Endodermal cell (in vitro differentiated cells): ENCODE results near the gene CPNE2. TPM values are rescaled to one million over a fixed set of nuclear protein-coding genes. Genes with fewer than 3 reads are reported as not detected.

ENCODE experiments used
- DNase-seq: peaks from one replicate; pipeline ENCODE4 v3.0.0-alpha.2; 2017
- H3K27ac ChIP-seq: 2 replicates; pipeline ENCODE4 v1.5.1; 2013; ENCODE audit warnings: mild to moderate bottlenecking, low read depth, low read length, moderate library complexity
- H3K27me3 ChIP-seq: 2 replicates; pipeline ENCODE4 v1.6.1; 2013; ENCODE audit warnings: mild to moderate bottlenecking, low read length, moderate library complexity; ENCODE audit not compliant: insufficient read depth, control insufficient read depth, poor library complexity, severe bottlenecking
- H3K36me3 ChIP-seq: 2 replicates; pipeline ENCODE4 v1.7.0; 2013; ENCODE audit warnings: mild to moderate bottlenecking, low read length, moderate library complexity; ENCODE audit not compliant: control insufficient read depth, insufficient read depth
- H3K4me1 ChIP-seq: one replicate; pipeline ENCODE4 v1.7.0; 2013; ENCODE audit warnings: low read length; ENCODE audit not compliant: control insufficient read depth, insufficient read depth
- H3K4me3 ChIP-seq: 2 replicates; pipeline ENCODE4 v1.5.1; 2013; ENCODE audit warnings: mild to moderate bottlenecking, low read length, moderate library complexity
- H3K9ac ChIP-seq: 2 replicates; pipeline ENCODE4 v1.6.1; 2013; ENCODE audit warnings: mild to moderate bottlenecking, low read length, moderate library complexity; ENCODE audit not compliant: poor library complexity, severe bottlenecking; ENCODE audit errors: extremely low read depth
- H3K9me3 ChIP-seq: 2 replicates; pipeline ENCODE4 v1.6.1; 2013; ENCODE audit warnings: mild to moderate bottlenecking, low read length, moderate library complexity; ENCODE audit not compliant: control insufficient read depth
- H3K27ac Mint-ChIP-seq: 2 replicates; pipeline ENCODE4 v1.8.0; 2020; ENCODE audit warnings: mixed read lengths
- H3K27me3 Mint-ChIP-seq: 2 replicates; pipeline ENCODE4 v1.8.0; 2021; ENCODE audit warnings: mild to moderate bottlenecking, mixed read lengths; ENCODE audit not compliant: insufficient read depth
- H3K36me3 Mint-ChIP-seq: 2 replicates; pipeline ENCODE4 v1.8.0; 2020; ENCODE audit warnings: low read depth, mixed read lengths
- H3K4me1 Mint-ChIP-seq: 2 replicates; pipeline ENCODE4 v1.8.0; 2020; ENCODE audit warnings: mixed read lengths
- H3K4me3 Mint-ChIP-seq: 2 replicates; pipeline ENCODE4 v1.8.0; 2020; ENCODE audit warnings: mild to moderate bottlenecking, moderate library complexity, mixed read lengths
- H3K9me3 Mint-ChIP-seq: 2 replicates; pipeline ENCODE4 v1.8.0; 2020; ENCODE audit warnings: mild to moderate bottlenecking, mixed read lengths
- WGBS, 2 experiments: methylation state at CpG; one replicate each; pipeline versions ENCODE4 v1.1.5 to v1.1.7; 2013; ENCODE audit warnings: missing lambda C conversion rate in 2 of 2, mixed read lengths in 1 of 2; ENCODE audit not compliant: insufficient coverage in 1 of 2, insufficient read length in 1 of 2; 5-methylcytosine and 5-hydroxymethylcytosine counted together
- total RNA-seq, 2 donors: library from RNA; stranded (reverse); fragmentation: NEBNext Ultra II Directional in 1 of 2; extraction: Animal tissue kit (Norgen Biotek cat#: 25700) in 1 of 2; gene quantifications; 2 replicates in 1 of 2; 3 replicates in 1 of 2; pipeline ENCODE4 v1.2.1, GENCODE V29; 2021
- TF ChIP-seq, protein P1 (sequence below): fragments of 200-600 bp; sonication (generic); conservative IDR thresholded peaks from 2 replicates; pipeline ENCODE4 v1.5.0; 2021; ENCODE audit warnings: antibody characterized with exemption, mild to moderate bottlenecking

CPNE2 gene
- total RNA-seq, 2 donors from 2014 or later, result 12.3 to 16.6 TPM

DNA sequence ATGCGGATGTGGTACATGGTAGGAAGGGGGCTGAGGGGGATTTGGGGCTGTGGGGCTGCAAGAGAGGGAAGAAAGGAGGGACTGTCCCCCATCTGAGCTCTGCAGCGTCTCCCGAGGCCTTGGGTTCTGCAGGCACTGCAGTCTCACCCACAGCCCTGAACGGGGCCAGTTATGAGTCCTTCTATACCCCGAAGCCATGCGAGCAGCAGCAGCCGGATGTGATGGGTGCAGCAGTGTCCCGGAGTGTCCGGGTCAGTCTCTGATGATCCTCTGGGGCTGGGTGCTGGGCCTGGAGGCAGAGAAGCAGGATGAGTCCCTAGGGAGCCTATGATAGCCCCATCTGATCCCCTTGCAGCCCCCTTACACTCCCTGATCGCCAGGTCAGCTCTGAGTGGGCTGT lies 41.5 kb downstream of the CPNE2 start:
- H3K9ac ChIP-seq, result no peak overlapping the region
- no peaks in the 10 kb centered on the region for H3K27me3 ChIP-seq
- no peak for DNase-seq
- Mint-ChIP-seq H3K36me3 (no peaks in the 10 kb centered on the region), H3K27ac (no peak overlapping the region), H3K27me3 (no peaks in the 10 kb centered on the region), H3K4me3 (no peak overlapping the region), H3K9me3 (no peaks in the 10 kb centered on the region), H3K4me1 (no peaks in the 10 kb centered on the region)
- H3K9me3 ChIP-seq, result no peaks in the 10 kb centered on the region
- TF ChIP-seq, protein P1, sequence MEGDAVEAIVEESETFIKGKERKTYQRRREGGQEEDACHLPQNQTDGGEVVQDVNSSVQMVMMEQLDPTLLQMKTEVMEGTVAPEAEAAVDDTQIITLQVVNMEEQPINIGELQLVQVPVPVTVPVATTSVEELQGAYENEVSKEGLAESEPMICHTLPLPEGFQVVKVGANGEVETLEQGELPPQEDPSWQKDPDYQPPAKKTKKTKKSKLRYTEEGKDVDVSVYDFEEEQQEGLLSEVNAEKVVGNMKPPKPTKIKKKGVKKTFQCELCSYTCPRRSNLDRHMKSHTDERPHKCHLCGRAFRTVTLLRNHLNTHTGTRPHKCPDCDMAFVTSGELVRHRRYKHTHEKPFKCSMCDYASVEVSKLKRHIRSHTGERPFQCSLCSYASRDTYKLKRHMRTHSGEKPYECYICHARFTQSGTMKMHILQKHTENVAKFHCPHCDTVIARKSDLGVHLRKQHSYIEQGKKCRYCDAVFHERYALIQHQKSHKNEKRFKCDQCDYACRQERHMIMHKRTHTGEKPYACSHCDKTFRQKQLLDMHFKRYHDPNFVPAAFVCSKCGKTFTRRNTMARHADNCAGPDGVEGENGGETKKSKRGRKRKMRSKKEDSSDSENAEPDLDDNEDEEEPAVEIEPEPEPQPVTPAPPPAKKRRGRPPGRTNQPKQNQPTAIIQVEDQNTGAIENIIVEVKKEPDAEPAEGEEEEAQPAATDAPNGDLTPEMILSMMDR, result no peak
- WGBS, 2 experiments, result 92 to 94% methylated on average over 6 to 10 of the region's 10 CpGs
- no peak overlapping the region for H3K27ac ChIP-seq
- H3K4me1 ChIP-seq, result no peaks in the 10 kb centered on the region
- no peaks in the 10 kb centered on the region for H3K36me3 ChIP-seq
- no peak overlapping the region for H3K4me3 ChIP-seq

DNA sequence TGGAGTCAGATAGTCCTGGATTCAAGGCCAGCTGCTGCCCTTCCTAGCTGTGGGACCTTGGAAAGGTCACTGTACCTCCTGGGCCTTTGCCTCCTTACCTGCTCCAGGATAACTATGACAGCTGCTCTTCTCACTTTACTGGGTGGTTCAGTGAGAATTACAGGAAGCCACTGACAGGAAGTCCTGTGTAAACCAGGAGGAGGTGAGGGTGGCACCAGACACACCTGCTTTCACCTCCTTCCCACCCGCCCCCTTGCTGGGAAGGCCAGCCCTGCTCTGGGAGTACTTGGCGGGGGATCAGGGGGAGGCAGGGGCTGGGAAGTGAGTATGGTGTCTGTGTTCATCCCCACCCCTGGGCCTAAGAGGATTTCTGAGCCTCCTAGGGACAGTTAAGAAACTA lies 42.6 kb downstream of the CPNE2 start:
- Histone ChIP-seq H3K27me3 (no peaks in the 10 kb centered on the region), H3K9me3 (no peaks in the 10 kb centered on the region), H3K4me3 (no peak overlapping the region), H3K4me1 (no peaks in the 10 kb centered on the region), H3K27ac (no peak overlapping the region), H3K9ac (no peak overlapping the region), H3K36me3 (no peaks in the 10 kb centered on the region)
- Mint-ChIP-seq H3K36me3 (no peaks in the 10 kb centered on the region), H3K4me1 (no peaks in the 10 kb centered on the region), H3K27ac (no peak overlapping the region), H3K27me3 (no peaks in the 10 kb centered on the region), H3K9me3 (no peaks in the 10 kb centered on the region), H3K4me3 (no peak overlapping the region)
- TF ChIP-seq, protein P1, result no peak
- 88% methylated on average over 2 of the region's 2 CpGs; no CpG with 5 or more reads in 1 of the 2 experiments for WGBS, 2 experiments
- no peak for DNase-seq

DNA sequence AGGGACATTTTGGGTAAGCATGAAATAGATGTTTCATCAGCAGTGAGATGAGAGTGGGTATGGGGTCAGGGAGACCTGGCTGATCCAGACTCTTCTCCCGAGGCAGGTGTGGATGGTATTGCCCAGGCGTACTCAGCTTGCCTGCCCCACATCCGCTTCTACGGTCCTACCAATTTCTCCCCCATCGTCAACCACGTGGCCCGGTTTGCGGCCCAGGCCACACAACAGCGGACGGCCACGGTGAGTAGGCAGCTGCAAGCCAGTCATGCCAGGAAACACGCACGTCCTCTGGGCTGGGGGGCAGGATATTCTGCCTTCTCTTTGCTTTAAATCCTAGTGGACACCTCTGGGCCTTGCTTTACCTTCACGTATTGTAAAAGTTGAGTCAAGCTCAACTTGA lies 44.7 kb downstream of the CPNE2 start:
- H3K36me3 ChIP-seq, result no peaks in the 10 kb centered on the region
- no peak overlapping the region for H3K4me3 Mint-ChIP-seq
- H3K27ac ChIP-seq, result no peak overlapping the region
- no peaks in the 10 kb centered on the region for H3K27me3 ChIP-seq
- H3K36me3 Mint-ChIP-seq, result no peaks in the 10 kb centered on the region
- H3K9me3 ChIP-seq, result no peaks in the 10 kb centered on the region
- no peak for DNase-seq
- H3K9me3 Mint-ChIP-seq, result no peaks in the 10 kb centered on the region
- H3K4me3 ChIP-seq, result no peak overlapping the region
- TF ChIP-seq, protein P1, result no peak
- no peak overlapping the region for H3K27ac Mint-ChIP-seq
- WGBS, 2 experiments, result 89 to 92% methylated on average over 14 of the region's 14 CpGs
- no peaks in the 10 kb centered on the region for H3K4me1 Mint-ChIP-seq
- H3K9ac ChIP-seq, result no peak overlapping the region
- no peaks in the 10 kb centered on the region for H3K27me3 Mint-ChIP-seq
- H3K4me1 ChIP-seq, result no peaks in the 10 kb centered on the region
